ENCODE data around the gene FOXP3.

Gene FOXP3

DNA sequence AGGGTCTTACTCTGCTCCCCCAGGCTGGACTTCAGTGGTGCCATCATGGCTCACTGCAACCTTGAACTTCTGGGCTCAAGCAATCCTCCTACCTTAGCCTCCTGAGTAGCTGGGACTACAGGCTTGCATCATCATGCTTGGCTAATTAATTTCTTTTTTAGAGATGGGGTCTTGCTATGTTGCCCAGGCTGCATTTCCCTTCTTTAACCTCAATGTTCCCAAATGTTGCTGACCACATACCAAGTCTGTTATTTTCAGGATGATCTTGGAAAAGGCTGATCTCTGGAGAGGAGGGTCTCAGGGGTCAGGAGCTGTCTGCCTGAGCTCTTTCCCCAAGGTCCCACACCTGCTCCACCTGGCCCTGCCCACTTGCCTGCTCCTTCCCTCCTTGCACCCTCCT, 44.4 kb downstream of the FOXP3 start:
- TF ChIP-seq, protein P1, sequence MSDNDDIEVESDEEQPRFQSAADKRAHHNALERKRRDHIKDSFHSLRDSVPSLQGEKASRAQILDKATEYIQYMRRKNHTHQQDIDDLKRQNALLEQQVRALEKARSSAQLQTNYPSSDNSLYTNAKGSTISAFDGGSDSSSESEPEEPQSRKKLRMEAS (IDR thresholded peaks at IDR 0.05), result no peak
- TF ChIP-seq NFIC (IDR thresholded peaks at IDR 0.05), result no peak

DNA sequence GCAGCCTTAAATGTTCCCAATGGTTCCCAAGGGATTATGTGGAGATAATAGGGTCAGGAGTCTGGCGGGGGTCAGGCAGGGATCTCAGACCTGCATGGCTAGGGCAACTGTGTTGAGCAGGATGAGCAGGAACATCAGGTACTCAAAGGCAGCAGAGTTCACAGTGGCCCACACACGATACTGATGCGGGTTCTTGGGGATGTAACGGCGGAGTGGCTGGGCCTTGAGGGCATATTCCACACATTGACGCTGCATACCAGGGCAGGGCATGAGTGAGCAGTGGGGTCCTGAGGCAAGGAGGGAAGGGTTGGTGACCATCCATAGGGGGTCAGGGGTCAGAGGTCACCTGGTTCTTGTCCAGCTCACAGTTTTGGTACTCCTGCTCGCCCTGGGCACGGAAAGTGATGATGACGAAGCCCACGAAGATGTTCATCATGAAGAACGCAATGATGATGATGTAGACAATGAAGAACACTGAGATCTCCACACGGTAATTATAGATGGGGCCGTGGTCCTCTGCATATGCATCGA, 49.4 kb downstream of the FOXP3 start:
- TF ChIP-seq TEAD4 (IDR thresholded peaks at IDR 0.05) (no peak), TCF12 (IDR thresholded peaks at IDR 0.05; ENCODE audit: low read depth) (no peak), EP300 (IDR thresholded peaks at IDR 0.05; ENCODE audit: borderline replicate concordance) (no peak), EGR1 (IDR thresholded peaks at IDR 0.05) (no peak), CEBPB (IDR thresholded peaks at IDR 0.05) (no peak), YY1 (IDR thresholded peaks at IDR 0.05; ENCODE audit: low read depth) (no peak), FOXM1 (IDR thresholded peaks at IDR 0.05; ENCODE audit: borderline replicate concordance, low read depth) (no peak), NFIC (IDR thresholded peaks at IDR 0.05) (no peak), CREB1 (IDR thresholded peaks at IDR 0.05; ENCODE audit: low read depth) (no peak)
- TF ChIP-seq, protein P1 (IDR thresholded peaks at IDR 0.05), result no peak
- TF ChIP-seq, protein P2, sequence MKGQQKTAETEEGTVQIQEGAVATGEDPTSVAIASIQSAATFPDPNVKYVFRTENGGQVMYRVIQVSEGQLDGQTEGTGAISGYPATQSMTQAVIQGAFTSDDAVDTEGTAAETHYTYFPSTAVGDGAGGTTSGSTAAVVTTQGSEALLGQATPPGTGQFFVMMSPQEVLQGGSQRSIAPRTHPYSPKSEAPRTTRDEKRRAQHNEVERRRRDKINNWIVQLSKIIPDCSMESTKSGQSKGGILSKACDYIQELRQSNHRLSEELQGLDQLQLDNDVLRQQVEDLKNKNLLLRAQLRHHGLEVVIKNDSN (IDR thresholded peaks at IDR 0.05), result no peak

DNA sequence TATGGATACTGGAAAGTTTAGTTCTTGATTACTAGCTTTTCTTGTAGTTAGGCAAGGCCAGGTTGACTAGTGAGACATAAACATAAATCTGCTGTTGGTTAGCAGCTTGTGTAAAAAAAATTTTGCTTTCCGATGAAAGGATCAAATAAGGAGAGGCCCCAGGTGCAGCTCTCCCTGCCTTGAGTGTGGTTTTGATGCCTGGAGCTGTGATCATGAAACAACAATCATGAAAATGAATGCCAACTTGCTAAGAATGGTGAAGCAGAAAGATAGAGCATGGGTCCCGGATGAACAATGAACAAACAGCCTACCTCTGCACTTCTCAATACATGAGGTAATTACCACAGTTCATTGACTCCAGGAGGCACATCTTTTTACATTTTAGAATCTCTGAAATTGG, 50.1 kb downstream of the FOXP3 start:
- TF ChIP-seq CREB1 (IDR thresholded peaks at IDR 0.05; ENCODE audit: low read depth) (no peak), TAF1 (IDR thresholded peaks at IDR 0.05; ENCODE audit: low read depth) (no peak), EGR1 (IDR thresholded peaks at IDR 0.05) (no peak), TEAD4 (IDR thresholded peaks at IDR 0.05) (no peak), EP300 (IDR thresholded peaks at IDR 0.05; ENCODE audit: borderline replicate concordance) (no peak), NFIC (IDR thresholded peaks at IDR 0.05) (no peak), RAD21 (IDR thresholded peaks at IDR 0.05; ENCODE audit: low read depth) (no peak), ZBTB7A (IDR thresholded peaks at IDR 0.05; ENCODE audit: low read depth) (no peak), YY1 (IDR thresholded peaks at IDR 0.05; ENCODE audit: low read depth) (no peak), FOXM1 (IDR thresholded peaks at IDR 0.05; ENCODE audit: borderline replicate concordance, low read depth) (no peak)
- TF ChIP-seq, protein P2 (IDR thresholded peaks at IDR 0.05), result no peak
- TF ChIP-seq, protein P1 (IDR thresholded peaks at IDR 0.05), result no peak
- TF ChIP-seq, protein P3, sequence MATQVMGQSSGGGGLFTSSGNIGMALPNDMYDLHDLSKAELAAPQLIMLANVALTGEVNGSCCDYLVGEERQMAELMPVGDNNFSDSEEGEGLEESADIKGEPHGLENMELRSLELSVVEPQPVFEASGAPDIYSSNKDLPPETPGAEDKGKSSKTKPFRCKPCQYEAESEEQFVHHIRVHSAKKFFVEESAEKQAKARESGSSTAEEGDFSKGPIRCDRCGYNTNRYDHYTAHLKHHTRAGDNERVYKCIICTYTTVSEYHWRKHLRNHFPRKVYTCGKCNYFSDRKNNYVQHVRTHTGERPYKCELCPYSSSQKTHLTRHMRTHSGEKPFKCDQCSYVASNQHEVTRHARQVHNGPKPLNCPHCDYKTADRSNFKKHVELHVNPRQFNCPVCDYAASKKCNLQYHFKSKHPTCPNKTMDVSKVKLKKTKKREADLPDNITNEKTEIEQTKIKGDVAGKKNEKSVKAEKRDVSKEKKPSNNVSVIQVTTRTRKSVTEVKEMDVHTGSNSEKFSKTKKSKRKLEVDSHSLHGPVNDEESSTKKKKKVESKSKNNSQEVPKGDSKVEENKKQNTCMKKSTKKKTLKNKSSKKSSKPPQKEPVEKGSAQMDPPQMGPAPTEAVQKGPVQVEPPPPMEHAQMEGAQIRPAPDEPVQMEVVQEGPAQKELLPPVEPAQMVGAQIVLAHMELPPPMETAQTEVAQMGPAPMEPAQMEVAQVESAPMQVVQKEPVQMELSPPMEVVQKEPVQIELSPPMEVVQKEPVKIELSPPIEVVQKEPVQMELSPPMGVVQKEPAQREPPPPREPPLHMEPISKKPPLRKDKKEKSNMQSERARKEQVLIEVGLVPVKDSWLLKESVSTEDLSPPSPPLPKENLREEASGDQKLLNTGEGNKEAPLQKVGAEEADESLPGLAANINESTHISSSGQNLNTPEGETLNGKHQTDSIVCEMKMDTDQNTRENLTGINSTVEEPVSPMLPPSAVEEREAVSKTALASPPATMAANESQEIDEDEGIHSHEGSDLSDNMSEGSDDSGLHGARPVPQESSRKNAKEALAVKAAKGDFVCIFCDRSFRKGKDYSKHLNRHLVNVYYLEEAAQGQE (IDR thresholded peaks at IDR 0.05; ENCODE audit: low read depth), result no peak

DNA sequence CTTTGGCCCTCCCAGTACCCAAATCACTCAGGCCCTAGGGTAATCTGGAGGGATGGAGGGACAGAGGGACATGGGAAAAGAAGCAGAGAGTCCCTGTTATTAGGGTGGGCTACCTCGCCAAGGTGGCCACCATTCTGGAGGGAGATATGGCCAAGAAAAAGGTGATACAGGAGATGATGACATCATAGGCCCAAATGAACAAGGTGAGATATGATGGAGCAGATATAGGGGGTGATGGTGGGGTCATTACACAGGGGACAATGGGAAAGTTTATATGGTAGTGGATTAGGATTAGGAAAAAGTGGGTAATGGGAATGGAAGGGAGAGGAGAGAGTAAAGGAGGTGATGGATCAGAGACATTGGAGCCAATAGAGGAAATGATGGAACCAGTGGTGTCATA, 51.6 kb downstream of the FOXP3 start:
- TF ChIP-seq TCF12 (IDR thresholded peaks at IDR 0.05; ENCODE audit: low read depth) (no peak), CREB1 (IDR thresholded peaks at IDR 0.05; ENCODE audit: low read depth) (no peak), YY1 (IDR thresholded peaks at IDR 0.05; ENCODE audit: low read depth) (no peak), EP300 (IDR thresholded peaks at IDR 0.05; ENCODE audit: borderline replicate concordance) (no peak), TEAD4 (IDR thresholded peaks at IDR 0.05) (no peak)

DNA sequence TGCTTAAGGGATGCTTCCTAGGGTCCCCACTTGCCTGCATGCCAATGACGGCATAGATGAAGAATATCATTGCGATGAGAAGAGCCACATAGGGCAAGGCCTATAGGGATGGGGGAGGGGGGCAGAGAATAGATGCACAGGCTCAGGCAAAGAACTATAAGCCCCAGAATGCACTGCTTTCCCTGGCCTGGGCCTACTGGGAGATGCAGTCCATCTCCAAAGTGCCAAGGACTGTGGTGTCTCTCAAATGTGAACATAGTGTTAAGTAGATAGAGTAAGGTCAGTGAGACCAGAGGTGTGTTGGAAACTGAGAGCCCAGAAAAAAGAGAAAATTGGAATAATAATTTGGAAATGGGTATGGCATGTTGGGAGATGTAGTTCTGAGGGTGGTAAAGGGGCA, 52.3 kb downstream of the FOXP3 start:
- TF ChIP-seq TEAD4 (IDR thresholded peaks at IDR 0.05) (no peak), TCF12 (IDR thresholded peaks at IDR 0.05; ENCODE audit: low read depth) (no peak), ZBTB7A (IDR thresholded peaks at IDR 0.05; ENCODE audit: low read depth) (no peak), RAD21 (IDR thresholded peaks at IDR 0.05; ENCODE audit: low read depth) (no peak), YY1 (IDR thresholded peaks at IDR 0.05; ENCODE audit: low read depth) (no peak), CREB1 (IDR thresholded peaks at IDR 0.05; ENCODE audit: low read depth) (no peak), NFIC (IDR thresholded peaks at IDR 0.05) (no peak), EP300 (IDR thresholded peaks at IDR 0.05; ENCODE audit: borderline replicate concordance) (no peak), TAF1 (IDR thresholded peaks at IDR 0.05; ENCODE audit: low read depth) (no peak), CEBPB (IDR thresholded peaks at IDR 0.05) (no peak), EGR1 (IDR thresholded peaks at IDR 0.05) (no peak), FOXM1 (IDR thresholded peaks at IDR 0.05; ENCODE audit: borderline replicate concordance, low read depth) (no peak)
- TF ChIP-seq, protein P2 (IDR thresholded peaks at IDR 0.05), result no peak
- TF ChIP-seq, protein P3 (IDR thresholded peaks at IDR 0.05; ENCODE audit: low read depth), result no peak
- TF ChIP-seq, protein P1 (IDR thresholded peaks at IDR 0.05), result no peak

Data from Ishikawa (cell line).